ENCODE data around the gene OGDH.

GRCh38 chr7:44636041-44636584, 29.7 kb downstream of the OGDH start:
- TF ChIP-seq CTCF (IDR thresholded peaks at IDR 0.05; ENCODE audit: low read length) (no peak), EZH2 (IDR thresholded peaks at IDR 0.05; ENCODE audit: borderline replicate concordance, low read length) (no peak)

Measured in OCI-LY1 (cell line).